Measurements from ENCODE around the gene TCHP. TPM values are rescaled to one million over a fixed set of nuclear protein-coding genes. Genes with fewer than 3 reads are reported as not detected.
"Not testable (repeated sequence)": the region's sequence is repeated elsewhere in the genome, so short reads cannot be mapped to it uniquely, and the experiment has no call there.

Gene TCHP
- total and polyA plus RNA-seq, 7 experiments from 2014 or later = 10.1 to 40.0 (median 29.8) TPM

DNA sequence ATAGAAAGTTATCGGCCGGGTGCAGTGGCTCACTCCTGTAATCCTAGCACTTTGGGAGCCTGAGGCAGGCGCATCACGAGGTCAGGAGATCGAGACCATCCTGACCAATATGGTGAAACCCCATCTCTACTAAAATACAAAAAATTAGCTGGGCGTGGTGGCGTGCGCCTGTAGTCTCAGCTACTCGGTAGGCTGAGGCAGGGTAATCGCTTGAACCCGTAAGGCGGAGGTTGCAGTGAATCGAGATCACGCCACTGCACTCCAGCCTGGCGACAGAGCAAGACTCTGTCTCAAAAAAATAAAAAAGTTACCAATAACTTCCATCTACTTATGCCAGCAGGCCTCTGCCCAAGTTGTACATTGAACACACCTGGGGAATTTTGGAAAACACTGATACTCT is 729 bp upstream of the TCHP start:
- ATAC-seq; H3K36me3 Mint-ChIP-seq; intact Hi-C loops (cut with micrococcal nuclease); H3K9me3 Mint-ChIP-seq; H3K27me3 ChIP-seq (ENCODE audit: control insufficient read depth in 2 of 2, insufficient read depth in 2 of 2, low read length in 2 of 2); H3K9me3 ChIP-seq (ENCODE audit: control insufficient read depth in 2 of 3, low read length in 3 of 3); DNase-seq; H3K27me3 Mint-ChIP-seq: not testable (repeated sequence)
- Histone ChIP-seq H3K4me1 (ENCODE audit: control insufficient read depth in 2 of 2, insufficient read depth in 2 of 2, low read length in 2 of 2) (peaks cover 15 to 17% of the 10 kb centered on the region in 2 donors), H3K36me3 (ENCODE audit: control insufficient read depth in 2 of 3, insufficient read depth in 3 of 3, low read length in 3 of 3) (peaks cover 2 to 16% (median 3%) of the 10 kb centered on the region in 3 experiments), H3K4me3 (ENCODE audit: low read length) (peak overlapping the region; percentile 90), H3K27ac (ENCODE audit: low read depth, low read length) (peak overlapping the region; percentile 74)
- ChIA-PET CTCF (interaction anchor here (0.8 to 1.2 kb wide), 2 partner anchors 10 to 11 kb away, joined by 3 read pairs; no protein-coding TSS in a partner anchor), POLR2A (interaction anchor here (1.5 kb wide), 1 partner anchor 11 kb away, joined by 5 read pairs; no protein-coding TSS in a partner anchor)
- H3K4me3 Mint-ChIP-seq = peak overlapping the region; percentile 88 to 98 (median 93)
- H3K4me1 Mint-ChIP-seq = peaks cover 17 to 33% (median 20%) of the 10 kb centered on the region in 7 donors
- peak overlapping the region; percentile 0 to 99 (median 93) for H3K27ac Mint-ChIP-seq

DNA sequence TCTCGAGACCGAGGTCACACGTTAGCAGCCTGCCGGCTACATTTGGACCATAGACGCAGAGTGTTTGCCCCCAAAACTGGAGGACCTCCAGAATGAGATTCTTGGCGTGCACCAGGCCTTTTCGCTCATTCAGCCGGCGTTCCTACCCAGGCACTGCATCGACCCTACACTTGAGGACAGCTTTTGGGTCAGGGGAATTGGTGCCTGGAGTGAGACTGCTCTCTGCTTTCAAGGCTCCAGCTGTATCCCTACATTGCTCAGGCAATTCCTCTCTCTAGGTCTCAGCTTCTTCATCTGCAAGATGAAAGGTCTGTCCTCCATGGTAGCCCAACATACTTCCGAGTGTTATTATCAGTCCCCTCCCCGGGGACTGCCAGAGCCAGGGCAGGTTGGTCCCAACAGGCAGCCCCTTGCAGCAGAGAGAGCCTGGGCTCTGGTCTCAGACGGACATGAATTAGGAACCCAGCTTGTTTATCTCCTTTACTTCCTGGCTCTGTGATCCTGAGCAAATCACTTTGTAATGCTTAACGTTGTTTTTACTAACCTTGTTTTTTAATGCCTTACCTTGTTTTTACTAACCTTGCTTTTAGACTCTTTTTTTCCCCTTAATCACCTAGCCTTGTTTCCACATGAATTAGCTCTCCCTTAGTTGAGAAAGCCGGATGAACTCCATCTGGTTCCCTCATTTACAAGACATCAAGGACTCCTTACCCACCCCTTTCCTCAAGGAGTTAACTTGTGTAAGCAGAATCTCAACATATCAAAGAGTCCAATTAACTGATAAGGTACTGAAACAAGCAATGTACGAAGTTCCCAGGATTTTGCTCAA is 892 bp downstream of the TCHP start:
- no peaks in the 10 kb centered on the region for H3K27me3 ChIP-seq (ENCODE audit: control insufficient read depth in 2 of 2, insufficient read depth in 2 of 2, low read length in 2 of 2)
- H3K4me1 ChIP-seq (ENCODE audit: control insufficient read depth in 2 of 2, insufficient read depth in 2 of 2, low read length in 2 of 2) = peaks cover 15 to 17% of the 10 kb centered on the region in 2 donors
- peaks cover 17 to 33% (median 23%) of the 10 kb centered on the region in 7 donors for H3K4me1 Mint-ChIP-seq
- ATAC-seq (no peak), DNase-seq (peak in 2 of 9 donors; percentile 5 to 6)
- peak overlapping the region; percentile 88 to 98 (median 93) for H3K4me3 Mint-ChIP-seq
- H3K27me3 Mint-ChIP-seq = no peaks in the 10 kb centered on the region
- ChIA-PET CTCF (interaction anchor here (0.7 to 1.5 kb wide), 3 partner anchors 13 to 48 kb away, joined by 3 to 5 read pairs (median 3); no protein-coding TSS in a partner anchor), POLR2A (interaction anchor here (0.5 to 2.3 kb wide), 6 partner anchors 12 to 879 kb away, joined by 3 to 11 read pairs (median 4); partner anchors contain the start of genes ANKRD13A and GLTP)
- peak overlapping the region; percentile 90 for H3K4me3 ChIP-seq (ENCODE audit: low read length)
- H3K27ac ChIP-seq (ENCODE audit: low read depth, low read length) = peak overlapping the region; percentile 74
- no peaks in the 10 kb centered on the region for H3K9me3 ChIP-seq (ENCODE audit: control insufficient read depth in 2 of 3, low read length in 3 of 3)
- intact Hi-C loops (cut with micrococcal nuclease) = loop anchor here (1.0 to 5.0 kb wide), 7 partner anchors 20 to 328 kb away; partner anchors contain the start of genes ANKRD13A (in 2 of the 2), GLTP (in 2 of the 2), C12orf76 (in 1 of the 2) and GIT2 (in 1 of the 2)
- H3K9me3 Mint-ChIP-seq = peaks cover 0 to 1% (median 0%) of the 10 kb centered on the region in 11 donors
- peaks cover 10 to 22% (median 16%) of the 10 kb centered on the region in 5 donors for H3K36me3 Mint-ChIP-seq
- peaks cover 5 to 32% (median 15%) of the 10 kb centered on the region in 3 experiments for H3K36me3 ChIP-seq (ENCODE audit: control insufficient read depth in 2 of 3, insufficient read depth in 3 of 3, low read length in 3 of 3)
- peak overlapping the region; percentile 88 to 99 (median 93) for H3K27ac Mint-ChIP-seq

DNA sequence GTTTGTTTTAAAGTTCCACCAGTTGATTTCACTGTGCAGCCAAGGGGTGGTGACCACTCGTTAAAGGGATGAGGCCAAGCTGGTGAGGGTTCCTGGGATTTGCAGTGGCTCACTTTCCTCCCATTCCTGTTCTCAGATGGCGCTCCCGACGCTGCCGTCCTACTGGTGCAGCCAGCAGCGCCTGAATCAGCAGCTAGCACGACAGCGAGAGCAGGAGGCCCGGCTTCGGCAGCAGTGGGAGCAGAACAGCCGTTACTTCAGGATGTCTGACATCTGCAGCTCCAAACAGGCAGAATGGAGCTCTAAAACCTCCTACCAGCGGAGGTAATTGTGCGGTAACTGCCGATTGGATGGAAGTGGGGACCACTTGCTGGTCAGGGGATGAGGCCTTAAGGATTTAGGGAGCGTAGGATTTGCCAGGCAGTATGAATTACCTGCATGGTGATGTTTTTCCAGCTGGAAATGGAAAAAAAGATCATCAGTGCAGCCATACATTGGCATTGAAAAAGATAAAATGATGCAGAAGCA is 2.9 kb downstream of the TCHP start:
- intact Hi-C loops (cut with micrococcal nuclease) = loop anchor here in 1 of 2 donors (5.0 kb wide), 1 partner anchor 94 kb away; the partner anchor contains the start of genes ANKRD13A and GIT2
- Histone ChIP-seq H3K27me3 (ENCODE audit: control insufficient read depth in 2 of 2, insufficient read depth in 2 of 2, low read length in 2 of 2) (no peaks in the 10 kb centered on the region), H3K36me3 (ENCODE audit: control insufficient read depth in 2 of 3, insufficient read depth in 3 of 3, low read length in 3 of 3) (peaks cover 5 to 52% (median 21%) of the 10 kb centered on the region in 3 experiments), H3K9me3 (ENCODE audit: control insufficient read depth in 2 of 3, low read length in 3 of 3) (no peaks in the 10 kb centered on the region), H3K4me1 (ENCODE audit: control insufficient read depth in 2 of 2, insufficient read depth in 2 of 2, low read length in 2 of 2) (peaks cover 15 to 17% of the 10 kb centered on the region in 2 donors), H3K27ac (ENCODE audit: low read depth, low read length) (no peak overlapping the region), H3K4me3 (ENCODE audit: low read length) (no peak overlapping the region)
- POLR2A ChIA-PET = no interaction called here
- Mint-ChIP-seq H3K4me1 (peaks cover 17 to 33% (median 23%) of the 10 kb centered on the region in 7 donors), H3K36me3 (peaks cover 14 to 42% (median 23%) of the 10 kb centered on the region in 5 donors), H3K9me3 (peaks cover 0 to 1% (median 0%) of the 10 kb centered on the region in 11 donors), H3K27ac (peak overlapping the region in 1 of 9 donors; percentile 5), H3K27me3 (no peaks in the 10 kb centered on the region), H3K4me3 (peak overlapping the region in 2 of 10 donors; percentile 25 to 41)
- CTCF ChIA-PET = no interaction called here
- no peak for ATAC-seq
- DNase-seq = no peak

DNA sequence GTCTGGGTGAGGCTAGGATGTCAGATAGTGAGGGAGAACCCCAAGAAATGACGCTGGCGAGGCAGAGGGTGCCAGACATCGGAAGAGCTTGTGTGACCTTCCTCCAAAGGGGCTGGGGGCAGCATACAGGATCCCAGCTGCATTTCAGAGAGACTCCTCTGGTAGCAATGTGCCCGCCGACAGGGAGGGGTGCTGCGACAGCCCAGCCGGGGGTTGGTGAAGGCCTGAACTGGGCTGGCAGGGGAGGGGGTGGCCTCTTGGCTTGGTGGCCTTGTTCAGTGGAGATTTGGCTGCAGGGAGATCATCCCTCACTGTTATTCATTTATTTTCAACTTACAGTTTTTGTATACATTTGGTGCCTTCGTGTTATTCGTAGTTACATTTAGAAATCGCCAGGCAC is 5.2 kb downstream of the TCHP start:
- ATAC-seq (no peak), DNase-seq (no peak)
- H3K9me3 Mint-ChIP-seq = peaks cover 0 to 1% (median 0%) of the 10 kb centered on the region in 11 donors
- peaks cover 11 to 75% (median 27%) of the 10 kb centered on the region in 3 experiments for H3K36me3 ChIP-seq (ENCODE audit: control insufficient read depth in 2 of 3, insufficient read depth in 3 of 3, low read length in 3 of 3)
- H3K27ac Mint-ChIP-seq = no peak overlapping the region
- H3K4me1 ChIP-seq (ENCODE audit: control insufficient read depth in 2 of 2, insufficient read depth in 2 of 2, low read length in 2 of 2) = peaks cover 9 to 15% of the 10 kb centered on the region in 2 donors
- H3K4me3 Mint-ChIP-seq = no peak overlapping the region
- H3K4me3 ChIP-seq (ENCODE audit: low read length) = no peak overlapping the region
- ChIA-PET CTCF (interaction anchor here (0.6 kb wide), 1 partner anchor 121 kb away, joined by 5 read pairs; no protein-coding TSS in a partner anchor), POLR2A (no interaction called here)
- H3K36me3 Mint-ChIP-seq = peaks cover 19 to 51% (median 31%) of the 10 kb centered on the region in 5 donors
- H3K4me1 Mint-ChIP-seq = peaks cover 12 to 23% (median 18%) of the 10 kb centered on the region in 7 donors
- no peaks in the 10 kb centered on the region for H3K27me3 Mint-ChIP-seq
- H3K27ac ChIP-seq (ENCODE audit: low read depth, low read length) = no peak overlapping the region
- no peaks in the 10 kb centered on the region for H3K9me3 ChIP-seq (ENCODE audit: control insufficient read depth in 2 of 3, low read length in 3 of 3)
- no peaks in the 10 kb centered on the region for H3K27me3 ChIP-seq (ENCODE audit: control insufficient read depth in 2 of 2, insufficient read depth in 2 of 2, low read length in 2 of 2)
- intact Hi-C loops (cut with micrococcal nuclease) = no loop called here

DNA sequence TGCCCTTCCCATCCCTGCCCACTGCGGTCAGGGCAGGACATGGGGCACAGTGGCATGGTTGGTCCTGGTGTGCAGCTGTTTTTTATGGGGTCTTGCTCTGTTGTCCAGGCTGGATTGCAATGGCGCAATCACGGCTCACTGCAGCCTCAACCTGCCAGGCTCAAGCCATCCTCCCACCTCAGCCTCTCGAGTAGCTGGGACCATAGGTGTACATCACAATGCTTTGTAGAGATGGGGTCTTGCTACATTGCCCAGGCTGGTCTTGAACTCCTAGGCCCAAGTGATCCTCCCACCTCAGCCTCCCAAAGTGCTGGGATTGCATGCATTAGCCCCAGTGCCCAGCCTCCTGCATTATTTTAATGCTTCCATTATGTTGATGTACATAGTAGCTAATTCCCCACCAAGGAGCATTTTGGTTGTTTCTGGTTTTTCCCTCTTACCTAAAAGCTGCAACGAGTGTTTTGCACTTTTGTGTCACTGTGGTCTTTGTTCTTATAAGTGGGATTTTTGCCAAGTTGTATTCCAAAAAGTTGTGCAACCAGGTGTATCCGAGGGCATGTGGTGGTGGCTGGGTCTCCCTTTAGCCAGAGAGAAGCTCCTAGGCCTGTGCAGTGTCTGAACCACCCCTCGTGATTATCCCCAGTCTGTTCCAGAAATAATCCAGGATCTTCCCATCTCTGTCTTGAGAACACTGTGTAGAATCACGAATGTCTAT is 10.3 kb downstream of the TCHP start:
- H3K36me3 Mint-ChIP-seq = peaks cover 13 to 63% (median 24%) of the 10 kb centered on the region in 5 donors
- ChIA-PET CTCF (interaction anchor here (0.6 kb wide), 1 partner anchor 21 kb away, joined by 5 read pairs; no protein-coding TSS in a partner anchor), POLR2A (interaction anchor here (1.4 kb wide), 1 partner anchor 12 kb away, joined by 5 read pairs; no protein-coding TSS in a partner anchor)
- H3K27ac Mint-ChIP-seq = peak overlapping the region in 3 of 9 donors; percentile 15 to 44 (median 16)
- intact Hi-C loops (cut with micrococcal nuclease) = no loop called here
- Histone ChIP-seq H3K27me3 (ENCODE audit: control insufficient read depth in 2 of 2, insufficient read depth in 2 of 2, low read length in 2 of 2) (no peaks in the 10 kb centered on the region), H3K36me3 (ENCODE audit: control insufficient read depth in 2 of 3, insufficient read depth in 3 of 3, low read length in 3 of 3) (peaks cover 15 to 98% (median 32%) of the 10 kb centered on the region in 3 experiments), H3K9me3 (ENCODE audit: control insufficient read depth in 2 of 3, low read length in 3 of 3) (no peaks in the 10 kb centered on the region), H3K4me3 (ENCODE audit: low read length) (no peak overlapping the region), H3K27ac (ENCODE audit: low read depth, low read length) (no peak overlapping the region), H3K4me1 (ENCODE audit: control insufficient read depth in 2 of 2, insufficient read depth in 2 of 2, low read length in 2 of 2) (no peaks in the 10 kb centered on the region)
- no peak for ATAC-seq
- no peaks in the 10 kb centered on the region for H3K27me3 Mint-ChIP-seq
- no peaks in the 10 kb centered on the region for H3K9me3 Mint-ChIP-seq
- peaks cover 0 to 4% (median 0%) of the 10 kb centered on the region in 7 donors for H3K4me1 Mint-ChIP-seq
- no peak overlapping the region for H3K4me3 Mint-ChIP-seq
- no peak for DNase-seq

DNA sequence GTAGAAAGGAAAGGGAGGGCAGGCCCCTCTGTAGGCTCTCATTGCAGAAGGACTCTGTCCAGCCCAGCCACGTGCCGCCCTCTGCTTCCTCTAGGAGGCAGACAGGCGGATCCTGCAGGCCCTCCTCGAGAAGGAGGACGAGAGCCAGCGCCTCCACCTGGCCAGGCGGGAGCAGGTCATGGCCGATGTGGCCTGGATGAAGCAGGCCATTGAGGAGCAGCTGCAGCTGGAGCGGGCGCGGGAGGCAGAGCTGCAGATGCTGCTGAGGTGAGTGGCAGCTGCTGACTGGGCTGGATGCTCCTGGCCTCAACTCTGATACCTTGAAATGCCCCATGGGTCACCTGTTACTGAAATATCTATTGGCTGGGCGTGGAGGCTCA is 10.9 kb downstream of the TCHP start:
- no peaks in the 10 kb centered on the region for H3K9me3 ChIP-seq (ENCODE audit: control insufficient read depth in 2 of 3, low read length in 3 of 3)
- no peak overlapping the region for H3K27ac ChIP-seq (ENCODE audit: low read depth, low read length)
- Mint-ChIP-seq H3K27ac (peak overlapping the region in 4 of 9 donors; percentile 15 to 44 (median 24)), H3K4me3 (no peak overlapping the region), H3K27me3 (no peaks in the 10 kb centered on the region), H3K4me1 (peaks cover 0 to 6% (median 0%) of the 10 kb centered on the region in 7 donors), H3K9me3 (no peaks in the 10 kb centered on the region), H3K36me3 (peaks cover 13 to 65% (median 24%) of the 10 kb centered on the region in 5 donors)
- no peak overlapping the region for H3K4me3 ChIP-seq (ENCODE audit: low read length)
- intact Hi-C loops (cut with micrococcal nuclease) = no loop called here
- peaks cover 21 to 98% (median 29%) of the 10 kb centered on the region in 3 experiments for H3K36me3 ChIP-seq (ENCODE audit: control insufficient read depth in 2 of 3, insufficient read depth in 3 of 3, low read length in 3 of 3)
- ATAC-seq = no peak
- ChIA-PET POLR2A (no interaction called here), CTCF (no interaction called here)
- DNase-seq = no peak
- no peaks in the 10 kb centered on the region for H3K4me1 ChIP-seq (ENCODE audit: control insufficient read depth in 2 of 2, insufficient read depth in 2 of 2, low read length in 2 of 2)
- H3K27me3 ChIP-seq (ENCODE audit: control insufficient read depth in 2 of 2, insufficient read depth in 2 of 2, low read length in 2 of 2) = no peaks in the 10 kb centered on the region
